ENCODE measurements around the gene PPARG. TPM values are rescaled to one million over a fixed set of nuclear protein-coding genes. Genes with fewer than 3 reads are reported as not detected.

Gene PPARG
- total and polyA plus RNA-seq, 2 of the 13 experiments (the other 11 are each of a cell fraction or from before 2014, with no cell fraction given) = 13.9 to 58.3 TPM

- intact Hi-C loops (cut with micrococcal nuclease; ENCODE audit: unreplicated experiment) = loop anchor here (5.0 to 10.0 kb wide), 2 partner anchors 88 to 166 kb away; partner anchors contain the start of gene TSEN2
- TF ChIP-seq PPARG (CRISPR knock-in tag; conservative IDR thresholded peaks at IDR 0.05) = no peak
- TF ChIP-seq EP300 (IDR thresholded peaks at IDR 0.05; ENCODE audit: low read depth in 2 of 2, low read length in 2 of 2) = no peak
- TF ChIP-seq EP300 (CRISPR knock-in tag; IDR thresholded peaks at IDR 0.05; ENCODE audit: borderline replicate concordance) = no peak
- TF ChIP-seq, protein P1, sequence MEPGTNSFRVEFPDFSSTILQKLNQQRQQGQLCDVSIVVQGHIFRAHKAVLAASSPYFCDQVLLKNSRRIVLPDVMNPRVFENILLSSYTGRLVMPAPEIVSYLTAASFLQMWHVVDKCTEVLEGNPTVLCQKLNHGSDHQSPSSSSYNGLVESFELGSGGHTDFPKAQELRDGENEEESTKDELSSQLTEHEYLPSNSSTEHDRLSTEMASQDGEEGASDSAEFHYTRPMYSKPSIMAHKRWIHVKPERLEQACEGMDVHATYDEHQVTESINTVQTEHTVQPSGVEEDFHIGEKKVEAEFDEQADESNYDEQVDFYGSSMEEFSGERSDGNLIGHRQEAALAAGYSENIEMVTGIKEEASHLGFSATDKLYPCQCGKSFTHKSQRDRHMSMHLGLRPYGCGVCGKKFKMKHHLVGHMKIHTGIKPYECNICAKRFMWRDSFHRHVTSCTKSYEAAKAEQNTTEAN (CRISPR knock-in tag; conservative IDR thresholded peaks at IDR 0.05) = no peak
- no peak for TF ChIP-seq MLLT10 (CRISPR knock-in tag; IDR thresholded peaks at IDR 0.05)
- CTCF ChIA-PET (ENCODE audit: low intra/inter-chr PET ratio, low total read pairs) = no interaction called here
- no peak for ATAC-seq
- Histone ChIP-seq H3K27ac (ENCODE audit: extremely low read length, insufficient read depth, low read length) (no peak overlapping the region), H4K20me1 (ENCODE audit: insufficient read depth, low read length) (no peaks in the 10 kb centered on the region), H2AFZ (ENCODE audit: low read length) (no peak overlapping the region), H3K27me3 (ENCODE audit: control insufficient read depth in 1 of 2, insufficient read depth in 2 of 2, low read length in 2 of 2) (no peaks in the 10 kb centered on the region), H3K9ac (ENCODE audit: insufficient read depth, low read depth, low read length) (no peak overlapping the region), H3K4me1 (ENCODE audit: insufficient read depth, low read length) (peaks cover 34% of the 10 kb centered on the region), H3K36me3 (replicated peaks in 1 of 2; ENCODE audit: control insufficient read depth in 1 of 2, insufficient read depth in 2 of 2, low read length in 2 of 2) (peaks cover 2 to 6% of the 10 kb centered on the region in 2 experiments; a peak in 2 of 5 replicates), H3K9me3 (ENCODE audit: low read length) (no peaks in the 10 kb centered on the region), H3K79me2 (ENCODE audit: insufficient read depth, low read length) (peaks cover 2% of the 10 kb centered on the region), H3K4me3 (replicated peaks in 1 of 3; ENCODE audit: insufficient read depth in 1 of 3, low read depth in 2 of 3, low read length in 3 of 3) (no peak overlapping the region), H3K4me2 (ENCODE audit: low read depth, low read length) (no peak overlapping the region)
- no TSS peak for BruUV-seq (replicated peaks)
- FAIRE-seq = no peak
- POLR2A ChIA-PET = no interaction called here
- 97% methylated on average over 5 of the region's 5 CpGs for WGBS (ENCODE audit: low lambda C conversion rate)
- no peak for DNase-seq (ENCODE audit: low spot score)
- in situ Hi-C loops (cut with HindIII; ENCODE audit: extremely low pct_ligation_motif_present, low pct_unique_long_range_greater_than_20kb) = no loop called here
Measured at GRCh38 chr3:12318758-12319621, 30.1 kb downstream of the PPARG start.

DNA sequence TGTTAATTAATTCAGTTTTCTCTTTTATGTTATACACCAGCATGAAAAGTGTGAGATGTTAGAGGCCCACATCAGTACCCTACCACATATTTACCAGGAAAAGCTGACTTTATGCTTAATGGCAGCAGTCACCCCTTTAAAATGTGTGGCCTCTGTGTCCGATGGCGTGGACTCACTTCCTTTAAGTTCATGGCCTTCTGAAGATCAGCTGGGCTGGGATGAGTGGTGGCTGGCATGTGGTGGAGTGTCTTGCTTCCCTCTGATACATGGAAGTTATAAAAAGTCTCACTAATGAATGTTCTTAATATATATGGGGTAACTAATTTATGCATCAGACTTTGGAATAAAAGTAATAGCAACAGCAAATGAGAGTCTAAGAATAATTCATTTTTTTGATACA is 32.1 kb downstream of the PPARG start:
- H2AFZ ChIP-seq (ENCODE audit: low read length) = no peak overlapping the region
- no peak for ATAC-seq
- ChIA-PET CTCF (ENCODE audit: low intra/inter-chr PET ratio, low total read pairs) (no interaction called here), POLR2A (no interaction called here)
- H3K79me2 ChIP-seq (ENCODE audit: insufficient read depth, low read length) = peaks cover 5% of the 10 kb centered on the region
- no peaks in the 10 kb centered on the region for H3K9me3 ChIP-seq (ENCODE audit: low read length)
- no peak overlapping the region for H3K9ac ChIP-seq (ENCODE audit: insufficient read depth, low read depth, low read length)
- no peaks in the 10 kb centered on the region; a peak in 2 of 5 replicates for H3K36me3 ChIP-seq (replicated peaks in 1 of 2; ENCODE audit: control insufficient read depth in 1 of 2, insufficient read depth in 2 of 2, low read length in 2 of 2)
- no peaks in the 10 kb centered on the region for H4K20me1 ChIP-seq (ENCODE audit: insufficient read depth, low read length)
- no peak overlapping the region for H3K4me2 ChIP-seq (ENCODE audit: low read depth, low read length)
- no peak for FAIRE-seq
- peaks cover 23% of the 10 kb centered on the region for H3K4me1 ChIP-seq (ENCODE audit: insufficient read depth, low read length)
- no peaks in the 10 kb centered on the region for H3K27me3 ChIP-seq (ENCODE audit: control insufficient read depth in 1 of 2, insufficient read depth in 2 of 2, low read length in 2 of 2)
- WGBS (ENCODE audit: low lambda C conversion rate) = 95% methylated on average over 2 of the region's 2 CpGs
- H3K27ac ChIP-seq (ENCODE audit: extremely low read length, insufficient read depth, low read length) = no peak overlapping the region
- BruUV-seq (replicated peaks) = no TSS peak
- in situ Hi-C loops (cut with HindIII; ENCODE audit: extremely low pct_ligation_motif_present, low pct_unique_long_range_greater_than_20kb) = no loop called here
- no peak for DNase-seq (ENCODE audit: low spot score)
- H3K4me3 ChIP-seq (replicated peaks in 1 of 3; ENCODE audit: insufficient read depth in 1 of 3, low read depth in 2 of 3, low read length in 3 of 3) = no peak overlapping the region
- intact Hi-C loops (cut with micrococcal nuclease; ENCODE audit: unreplicated experiment) = no loop called here
- TF ChIP-seq U2AF2 (IDR thresholded peaks at IDR 0.05; ENCODE audit: low read depth, low read length) = no peak
- TF ChIP-seq, protein P2, sequence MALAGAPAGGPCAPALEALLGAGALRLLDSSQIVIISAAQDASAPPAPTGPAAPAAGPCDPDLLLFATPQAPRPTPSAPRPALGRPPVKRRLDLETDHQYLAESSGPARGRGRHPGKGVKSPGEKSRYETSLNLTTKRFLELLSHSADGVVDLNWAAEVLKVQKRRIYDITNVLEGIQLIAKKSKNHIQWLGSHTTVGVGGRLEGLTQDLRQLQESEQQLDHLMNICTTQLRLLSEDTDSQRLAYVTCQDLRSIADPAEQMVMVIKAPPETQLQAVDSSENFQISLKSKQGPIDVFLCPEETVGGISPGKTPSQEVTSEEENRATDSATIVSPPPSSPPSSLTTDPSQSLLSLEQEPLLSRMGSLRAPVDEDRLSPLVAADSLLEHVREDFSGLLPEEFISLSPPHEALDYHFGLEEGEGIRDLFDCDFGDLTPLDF (CRISPR knock-in tag; IDR thresholded peaks at IDR 0.05) = no peak
- TF ChIP-seq GATAD2A (CRISPR knock-in tag; IDR thresholded peaks at IDR 0.05) = no peak
- no peak for TF ChIP-seq ZNF737 (CRISPR knock-in tag; IDR thresholded peaks at IDR 0.05; ENCODE audit: borderline replicate concordance)
- no peak for TF ChIP-seq ISL2 (CRISPR knock-in tag; IDR thresholded peaks at IDR 0.05)
- no peak for TF ChIP-seq SOX5 (CRISPR knock-in tag; IDR thresholded peaks at IDR 0.05; ENCODE audit: borderline replicate concordance)
- TF ChIP-seq ZBTB3 (CRISPR knock-in tag; IDR thresholded peaks at IDR 0.05; ENCODE audit: borderline replicate concordance, low read depth) = no peak
- no peak for TF ChIP-seq ESRRA (CRISPR knock-in tag; IDR thresholded peaks at IDR 0.05; ENCODE audit: low read depth)
- TF ChIP-seq ZNF468 (CRISPR knock-in tag; IDR thresholded peaks at IDR 0.05) = no peak
- TF ChIP-seq ZNF3 (CRISPR knock-in tag; IDR thresholded peaks at IDR 0.05) = no peak
- TF ChIP-seq, protein P3, sequence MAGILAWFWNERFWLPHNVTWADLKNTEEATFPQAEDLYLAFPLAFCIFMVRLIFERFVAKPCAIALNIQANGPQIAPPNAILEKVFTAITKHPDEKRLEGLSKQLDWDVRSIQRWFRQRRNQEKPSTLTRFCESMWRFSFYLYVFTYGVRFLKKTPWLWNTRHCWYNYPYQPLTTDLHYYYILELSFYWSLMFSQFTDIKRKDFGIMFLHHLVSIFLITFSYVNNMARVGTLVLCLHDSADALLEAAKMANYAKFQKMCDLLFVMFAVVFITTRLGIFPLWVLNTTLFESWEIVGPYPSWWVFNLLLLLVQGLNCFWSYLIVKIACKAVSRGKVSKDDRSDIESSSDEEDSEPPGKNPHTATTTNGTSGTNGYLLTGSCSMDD (CRISPR knock-in tag; IDR thresholded peaks at IDR 0.05) = no peak

Data from HepG2 (cell line).